NT2/D1 (cell line): ENCODE data around the gene LINGO1.

Experiments used
- DNase-seq: peaks from one replicate; pipeline ENCODE4 v3.0.0-alpha.2; 2011; ENCODE audit warnings: low read depth, low spot score
- H3K27me3 ChIP-seq: 2 replicates; pipeline ENCODE4 v1.6.0; 2011; ENCODE audit warnings: mild to moderate bottlenecking; ENCODE audit not compliant: insufficient read length, insufficient read depth
- H3K36me3 ChIP-seq: 2 replicates; pipeline ENCODE4 v1.6.1; 2011; ENCODE audit warnings: mild to moderate bottlenecking, low read length, mixed read lengths; ENCODE audit not compliant: insufficient read depth, insufficient read length
- H3K4me1 ChIP-seq: 2 replicates; pipeline ENCODE4 v1.5.1; 2011; ENCODE audit not compliant: insufficient read depth, insufficient read length
- H3K4me3 ChIP-seq: 2 replicates; pipeline ENCODE4 v1.5.1; 2011; ENCODE audit warnings: low read depth; ENCODE audit not compliant: insufficient read length
- H3K9ac ChIP-seq: 2 replicates; pipeline ENCODE4 v1.6.0; 2011; ENCODE audit warnings: low read depth; ENCODE audit not compliant: insufficient read length
- H3K9me3 ChIP-seq: 2 replicates; pipeline ENCODE4 v1.5.1; 2011; ENCODE audit warnings: mild to moderate bottlenecking, low read length; ENCODE audit not compliant: insufficient read depth
- SUZ12 ChIP-seq: IDR thresholded peaks from 2 replicates; pipeline ENCODE4 v1.6.1; 2011; ENCODE audit not compliant: insufficient read length, insufficient read depth; ENCODE audit errors: extremely low read depth
- YY1 ChIP-seq: IDR thresholded peaks from 2 replicates; pipeline ENCODE4 v1.6.1; 2011; ENCODE audit not compliant: insufficient read length, insufficient read depth
- ZNF274 ChIP-seq: IDR thresholded peaks from 2 replicates; pipeline ENCODE4 v1.6.1; 2011; ENCODE audit warnings: mild to moderate bottlenecking, low read depth, low read length

The LINGO1 gene

DNA sequence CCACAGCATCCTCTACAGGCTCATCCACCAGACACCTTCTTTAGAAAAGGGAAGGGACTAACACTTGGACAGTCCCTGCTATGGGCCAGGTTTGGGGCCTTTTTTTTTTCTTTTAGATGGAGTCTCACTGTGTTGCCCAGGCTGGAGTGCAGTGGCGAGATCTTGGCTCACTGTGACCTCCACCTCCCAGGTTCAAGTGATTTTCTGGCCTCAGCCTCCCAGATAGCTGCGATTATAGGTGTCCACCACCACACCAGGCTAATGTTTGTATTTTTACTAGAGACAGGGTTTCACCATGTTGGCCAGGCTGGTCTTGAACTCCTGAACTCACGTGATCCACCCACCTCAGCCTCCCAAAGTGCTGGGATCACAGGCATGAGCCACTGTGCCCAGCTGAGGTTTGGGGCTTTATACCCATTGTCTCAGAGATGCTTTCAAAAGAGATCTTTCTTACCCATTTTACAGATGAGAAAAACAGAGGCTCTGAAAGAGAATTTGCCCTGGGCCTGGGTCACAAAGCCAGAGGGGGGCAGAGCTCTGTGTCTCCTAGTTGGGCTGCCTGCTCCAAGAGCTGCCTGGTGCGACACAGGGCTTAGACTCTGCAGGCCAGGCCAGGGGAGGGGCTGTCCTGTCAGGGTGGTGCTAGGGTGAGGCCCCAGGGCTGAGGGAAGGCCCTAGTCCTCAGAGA, 11.6 kb downstream of the LINGO1 start:
- H3K4me3 ChIP-seq: no peak overlapping the region
- no peak for DNase-seq
- peaks cover 52% of the 10 kb centered on the region for H3K4me1 ChIP-seq
- no peaks in the 10 kb centered on the region for H3K36me3 ChIP-seq
- peak overlapping the region; percentile 71 for H3K9ac ChIP-seq
- H3K27me3 ChIP-seq: no peaks in the 10 kb centered on the region
- H3K9me3 ChIP-seq: no peaks in the 10 kb centered on the region
- TF ChIP-seq SUZ12 (no peak), YY1 (no peak)

DNA sequence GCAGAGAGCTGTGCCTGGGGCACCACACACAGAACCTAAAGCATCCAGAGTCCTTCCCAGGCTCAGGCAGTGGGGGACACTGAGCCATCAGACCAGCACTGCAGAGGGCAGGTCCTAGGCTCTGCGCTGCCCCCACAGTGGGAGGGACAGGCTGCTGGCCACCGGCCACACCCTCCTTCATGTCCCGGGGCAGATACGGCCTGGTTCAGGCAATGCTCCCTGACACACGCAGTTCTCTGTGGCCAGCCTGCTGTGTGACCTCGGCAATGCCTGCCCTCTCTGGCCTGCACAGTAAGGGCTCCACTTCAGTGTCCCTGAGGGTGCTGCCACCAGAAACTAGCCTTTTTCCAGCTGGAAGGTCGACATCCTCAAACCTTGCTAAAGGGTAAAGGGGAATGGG, 12.4 kb downstream of the LINGO1 start:
- H3K4me3 ChIP-seq: no peak overlapping the region
- no peaks in the 10 kb centered on the region for H3K36me3 ChIP-seq
- TF ChIP-seq SUZ12 (no peak), YY1 (no peak), ZNF274 (no peak)
- no peak for DNase-seq
- no peaks in the 10 kb centered on the region for H3K27me3 ChIP-seq
- H3K4me1 ChIP-seq: peaks cover 57% of the 10 kb centered on the region
- H3K9ac ChIP-seq: no peak overlapping the region
- H3K9me3 ChIP-seq: no peaks in the 10 kb centered on the region

DNA sequence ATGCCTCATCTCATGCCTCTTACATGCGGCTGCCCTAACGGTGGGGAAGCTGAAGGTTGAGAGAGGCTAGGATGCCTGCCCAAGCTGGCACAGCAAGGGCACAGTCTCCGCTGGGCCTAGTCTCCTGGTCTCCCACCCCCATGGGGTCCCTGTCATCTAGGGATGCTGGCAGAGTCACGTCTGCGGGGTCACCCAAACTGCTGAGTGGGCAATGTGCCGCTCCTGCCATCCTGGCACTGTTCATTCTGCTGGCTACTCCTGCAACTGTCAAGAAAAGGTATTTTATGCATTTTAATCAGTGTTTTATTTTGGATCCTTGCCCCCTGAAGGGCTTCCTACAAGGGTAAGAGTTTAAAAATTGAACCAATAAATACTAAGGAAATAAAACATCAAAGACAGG, 12.8 kb downstream of the LINGO1 start:
- Histone ChIP-seq H3K9ac (no peak overlapping the region), H3K4me1 (peaks cover 55% of the 10 kb centered on the region), H3K27me3 (no peaks in the 10 kb centered on the region), H3K36me3 (peaks cover 3% of the 10 kb centered on the region), H3K4me3 (no peak overlapping the region), H3K9me3 (no peaks in the 10 kb centered on the region)
- DNase-seq: no peak
- TF ChIP-seq SUZ12: no peak
- TF ChIP-seq ZNF274: no peak
- TF ChIP-seq YY1: no peak

DNA sequence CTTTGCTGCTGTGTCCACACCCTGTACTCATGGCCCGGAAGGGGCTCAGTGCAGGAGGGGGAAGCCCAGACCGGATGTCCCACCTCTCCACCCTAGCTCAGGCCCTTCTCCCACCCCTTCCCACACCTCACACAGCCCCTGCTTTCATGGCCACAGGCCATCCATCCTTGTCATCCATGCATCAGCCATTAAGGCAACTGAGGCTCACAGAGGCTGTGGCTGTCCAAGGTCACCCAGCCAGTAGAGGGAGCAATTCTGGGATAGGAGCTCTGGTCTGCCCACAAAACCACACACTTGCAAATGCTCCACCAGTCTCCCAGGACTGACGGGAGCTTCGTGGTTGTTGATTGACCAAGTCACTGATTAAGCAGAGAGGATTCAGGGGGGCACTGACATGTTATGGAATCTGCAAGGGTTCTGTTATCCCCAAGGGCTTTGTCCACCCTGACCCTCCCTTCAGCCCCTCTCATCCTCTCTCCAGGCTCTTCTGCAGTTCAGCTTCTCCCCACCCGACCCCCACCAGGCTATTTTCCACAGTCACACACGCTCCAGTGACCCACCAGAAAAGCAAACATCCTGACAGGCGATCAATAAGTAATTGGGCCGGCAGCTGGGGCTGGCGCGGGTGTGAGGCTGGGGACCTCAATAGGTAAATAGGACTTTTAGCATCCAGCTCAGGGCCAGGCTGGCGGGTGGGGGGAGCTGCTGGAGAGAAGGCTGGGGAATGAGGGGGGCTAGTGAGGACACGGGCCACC, 15.1 kb downstream of the LINGO1 start:
- DNase-seq: no peak
- Histone ChIP-seq H3K4me3 (no peak overlapping the region), H3K4me1 (peaks cover 38% of the 10 kb centered on the region), H3K9ac (no peak overlapping the region), H3K27me3 (no peaks in the 10 kb centered on the region), H3K36me3 (peaks cover 6% of the 10 kb centered on the region), H3K9me3 (no peaks in the 10 kb centered on the region)
- TF ChIP-seq SUZ12: no peak
- no peak for TF ChIP-seq ZNF274
- no peak for TF ChIP-seq YY1

DNA sequence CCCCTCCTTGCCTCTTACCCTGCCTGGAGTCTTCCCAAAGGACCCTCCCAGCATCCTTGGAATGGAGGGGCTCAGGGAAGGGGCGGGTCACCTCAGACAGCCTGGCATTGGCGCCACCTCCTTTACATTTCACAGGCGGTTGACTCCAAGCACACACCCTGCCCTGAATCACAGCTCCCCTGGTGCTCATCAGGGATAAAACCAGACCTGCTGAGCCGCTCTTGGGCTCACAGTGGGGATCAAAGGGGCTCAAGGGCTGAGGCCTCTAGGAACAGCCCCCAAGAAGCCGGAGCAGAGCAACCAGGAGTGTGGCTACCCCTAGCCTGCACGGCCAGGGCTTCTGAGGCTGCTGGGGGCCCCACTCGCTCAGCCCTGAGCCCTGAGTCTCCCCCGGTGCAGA, 16.6 kb downstream of the LINGO1 start:
- Histone ChIP-seq H3K27me3 (no peaks in the 10 kb centered on the region), H3K4me1 (peaks cover 35% of the 10 kb centered on the region), H3K9me3 (no peaks in the 10 kb centered on the region), H3K4me3 (no peak overlapping the region), H3K9ac (no peak overlapping the region), H3K36me3 (peaks cover 6% of the 10 kb centered on the region)
- no peak for DNase-seq
- TF ChIP-seq SUZ12: no peak
- TF ChIP-seq ZNF274: no peak
- no peak for TF ChIP-seq YY1

DNA sequence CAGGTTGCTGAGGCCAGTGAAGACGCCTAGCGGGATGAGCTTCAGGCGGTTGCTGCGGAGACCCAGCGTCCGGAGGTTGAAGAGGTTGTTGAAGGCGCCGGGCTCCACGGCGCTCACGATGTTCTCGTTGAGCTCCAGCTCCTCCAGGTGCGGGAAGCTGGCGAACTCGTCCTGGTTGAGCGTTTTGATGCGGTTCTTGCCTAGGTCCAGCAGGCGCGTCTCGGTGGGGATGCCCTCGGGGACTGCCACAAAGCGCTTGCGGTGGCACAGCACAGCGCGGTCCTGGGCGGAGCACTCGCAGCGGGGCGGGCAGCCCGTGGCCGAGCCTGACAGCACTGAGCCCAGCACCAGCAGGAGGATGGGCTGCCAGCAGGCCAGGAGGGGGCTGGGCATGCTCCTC, 17.2 kb downstream of the LINGO1 start:
- H3K9ac ChIP-seq: no peak overlapping the region
- no peak overlapping the region for H3K4me3 ChIP-seq
- H3K9me3 ChIP-seq: no peaks in the 10 kb centered on the region
- peaks cover 32% of the 10 kb centered on the region for H3K4me1 ChIP-seq
- no peak for DNase-seq
- H3K36me3 ChIP-seq: peaks cover 6% of the 10 kb centered on the region
- TF ChIP-seq SUZ12 (no peak), YY1 (no peak), ZNF274 (no peak)
- no peaks in the 10 kb centered on the region for H3K27me3 ChIP-seq

DNA sequence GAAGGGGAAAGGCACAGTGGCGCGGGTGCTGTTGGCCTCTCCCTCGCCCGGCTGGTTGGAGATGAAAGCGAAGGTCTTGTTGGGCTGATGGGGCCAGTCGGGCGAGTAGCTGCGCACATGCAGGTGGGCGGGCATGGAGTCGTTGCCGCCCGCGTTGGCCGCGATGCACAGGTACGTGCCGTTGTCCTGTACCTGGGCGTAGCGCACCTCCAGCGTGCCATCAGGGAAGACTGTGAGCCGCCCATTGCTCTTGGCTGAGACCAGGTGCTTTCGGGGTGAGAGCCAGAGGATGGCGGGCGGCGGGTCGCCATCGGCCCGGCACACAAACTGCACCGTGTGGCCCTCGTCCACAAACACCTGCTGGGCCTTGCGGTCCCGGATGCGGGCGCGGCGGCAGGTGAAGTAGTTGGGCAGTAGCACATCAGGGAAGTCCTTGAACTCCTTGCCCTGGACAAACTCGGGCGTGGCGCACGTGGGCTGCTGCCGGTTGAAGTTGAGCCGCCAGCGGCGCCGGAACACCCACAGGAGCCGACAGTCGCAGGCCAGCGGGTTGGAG, 18.4 kb downstream of the LINGO1 start:
- Histone ChIP-seq H3K27me3 (no peaks in the 10 kb centered on the region), H3K36me3 (peaks cover 6% of the 10 kb centered on the region), H3K9ac (no peak overlapping the region), H3K9me3 (no peaks in the 10 kb centered on the region), H3K4me1 (peaks cover 30% of the 10 kb centered on the region), H3K4me3 (no peak overlapping the region)
- no peak for DNase-seq
- no peak for TF ChIP-seq SUZ12
